ENCODE data around the gene PIK3C2A.
"Not testable (repeated sequence)": the region's sequence is repeated elsewhere in the genome, so short reads cannot be mapped to it uniquely, and the experiment has no call there.

- not testable (repeated sequence) for TF ChIP-seq CTCF (IDR thresholded peaks at IDR 0.05; ENCODE audit: insufficient read depth, low read length, poor library complexity, severe bottlenecking); EZH2phosphoT487 (conservative IDR thresholded peaks at IDR 0.05; ENCODE audit: low read length)
These were observed 35.2 kb upstream of the PIK3C2A start for GRCh38 chr11:17242954-17243353.
